OCI-M1 (cell line): Measurements from ENCODE around the gene CARMIL1.

Experiments
- DNase-seq: peaks from one replicate; lab custom pipeline; 2025; lab: John Stamatoyannopoulos, UW

The CARMIL1 gene

GRCh38 chr6:25446830-25447569 is 167.8 kb downstream of the CARMIL1 start:
- no peak for DNase-seq

GRCh38 chr6:25447570-25447929 is 168.4 kb downstream of the CARMIL1 start:
- DNase-seq: no peak

- no peak for DNase-seq
These were observed 169.9 kb downstream of the CARMIL1 start for GRCh38 chr6:25448965-25449538.

GRCh38 chr6:25449774-25450173 is 170.6 kb downstream of the CARMIL1 start:
- no peak for DNase-seq

- DNase-seq: no peak
These were observed 171.5 kb downstream of the CARMIL1 start for GRCh38 chr6:25450469-25451198.

- DNase-seq: no peak
These were observed 172.9 kb downstream of the CARMIL1 start for GRCh38 chr6:25452031-25452430.

GRCh38 chr6:25453288-25453687 is 174.1 kb downstream of the CARMIL1 start:
- peak; percentile 14 for DNase-seq

GRCh38 chr6:25454136-25454535 is 175.0 kb downstream of the CARMIL1 start:
- no peak for DNase-seq

- DNase-seq: no peak
These were observed 177.3 kb downstream of the CARMIL1 start for GRCh38 chr6:25456249-25457040.

GRCh38 chr6:25457516-25457915 is 178.3 kb downstream of the CARMIL1 start:
- no peak for DNase-seq

- DNase-seq: peak; percentile 64
These were observed 179.3 kb downstream of the CARMIL1 start for GRCh38 chr6:25458485-25458884.

GRCh38 chr6:25462235-25462897 is 183.2 kb downstream of the CARMIL1 start:
- no peak for DNase-seq

GRCh38 chr6:25463441-25463840 is 184.3 kb downstream of the CARMIL1 start:
- DNase-seq: no peak

GRCh38 chr6:25464225-25464624 is 185.1 kb downstream of the CARMIL1 start:
- no peak for DNase-seq

GRCh38 chr6:25465941-25466340 is 186.8 kb downstream of the CARMIL1 start:
- no peak for DNase-seq

GRCh38 chr6:25468881-25469280 is 189.7 kb downstream of the CARMIL1 start:
- DNase-seq: no peak

GRCh38 chr6:25469797-25470388 is 190.7 kb downstream of the CARMIL1 start:
- no peak for DNase-seq

GRCh38 chr6:25472306-25472705 is 193.1 kb downstream of the CARMIL1 start:
- DNase-seq: peak; percentile 33

- DNase-seq: no peak
These were observed 193.7 kb downstream of the CARMIL1 start for GRCh38 chr6:25472906-25473305.

- DNase-seq: peak; percentile 54
These were observed 194.3 kb downstream of the CARMIL1 start for GRCh38 chr6:25473447-25473846.

- no peak for DNase-seq
These were observed 197.0 kb downstream of the CARMIL1 start for GRCh38 chr6:25476126-25476525.
